B cell (primary cell): ENCODE data around the gene UROS. TPM values are rescaled to one million over a fixed set of nuclear protein-coding genes. Genes with fewer than 3 reads are reported as not detected.
A peak's percentile ranks its signal among the peaks of the same experiment; 100 is the strongest.

Source experiments
- ATAC-seq: fragments of 200-7000 bp; cut with Tn5 transposase; one replicate; pipeline ENCODE4 v1.10.0; 2021; ENCODE audit warnings: low read depth, mild to moderate bottlenecking, moderate number of reproducible peaks, moderate library complexity
- CTCF ChIA-PET: fragments of 350-600 bp; sonication (Branson Sonifier 250); formaldehyde crosslinking; loops from one replicate; lab custom pipeline; 2021; ENCODE audit warnings: antibody characterized with exemption, inconsistent platforms; lab: Charles Lee
- POLR2A ChIA-PET: fragments of 350-600 bp; sonication (Branson Sonifier 250); formaldehyde crosslinking; loops from one replicate; lab custom pipeline; 2021; ENCODE audit warnings: antibody characterized with exemption; lab: Charles Lee
- DNase-seq: peaks from one replicate; pipeline ENCODE4 v3.0.0; 2013
- H2AFZ ChIP-seq: 2 replicates; pipeline ENCODE4 v1.6.1; 2012; ENCODE audit warnings: mild to moderate bottlenecking, low read depth, low read length; ENCODE audit not compliant: insufficient read depth, poor library complexity, severe bottlenecking
- H3K27ac ChIP-seq, 2 donors: 1 replicate in 1 of 2; 2 replicates in 1 of 2; pipeline ENCODE4 v1.5.1; 2012 to 2013; ENCODE audit warnings: low read length in 2 of 2, mild to moderate bottlenecking in 2 of 2, moderate library complexity in 1 of 2
- H3K27me3 ChIP-seq, 4 experiments: fragments of 200-600 bp in 1 of 4; sonication (generic) in 1 of 4; replicated peaks in 1 of 4; 1 replicate in 2 of 4; 2 replicates in 2 of 4; pipeline versions ENCODE4 v1.6.1 to v1.7.0; 2013 to 2016; ENCODE audit warnings: low read length in 3 of 4, mild to moderate bottlenecking in 2 of 4, mixed read lengths in 1 of 4, moderate library complexity in 1 of 4; ENCODE audit not compliant: insufficient read depth in 4 of 4, control insufficient read depth in 3 of 4; ENCODE audit errors: control extremely low read depth in 1 of 4
- H3K36me3 ChIP-seq, 2 experiments: replicated peaks in 1 of 2; 1 replicate in 1 of 2; 2 replicates in 1 of 2; pipeline versions ENCODE4 v1.6.1 to v1.7.1; 2013; ENCODE audit warnings: low read length in 1 of 2; ENCODE audit not compliant: insufficient read depth in 2 of 2, control insufficient read depth in 1 of 2; ENCODE audit errors: control extremely low read depth in 1 of 2, extremely low read depth in 1 of 2
- H3K4me1 ChIP-seq, 2 donors: fragments of 200-600 bp in 1 of 2; sonication (generic) in 1 of 2; 1 replicate in 1 of 2; 2 replicates in 1 of 2; pipeline versions ENCODE4 v1.5.1 to v1.6.1; 2013 to 2017; ENCODE audit warnings: low read length in 2 of 2; ENCODE audit not compliant: control insufficient read depth in 2 of 2, insufficient read depth in 2 of 2
- H3K4me2 ChIP-seq: replicated peaks from 2 replicates; pipeline ENCODE3; 2012; ENCODE audit warnings: mild to moderate bottlenecking, low read depth, low read length; ENCODE audit not compliant: poor library complexity, severe bottlenecking
- H3K4me3 ChIP-seq, 5 experiments: fragments of 200-600 bp in 1 of 5; sonication (generic) in 1 of 5; 1 replicate in 3 of 5; 2 replicates in 2 of 5; pipeline versions ENCODE4 v1.5.1 to v1.7.0; 2011 to 2016; ENCODE audit warnings: low read length in 4 of 5, mild to moderate bottlenecking in 4 of 5, low read depth in 2 of 5, control low read depth in 1 of 5, moderate library complexity in 1 of 5; ENCODE audit not compliant: insufficient read depth in 1 of 5; ENCODE audit errors: control extremely low read depth in 1 of 5, extremely low read depth in 1 of 5
- H3K79me2 ChIP-seq: fragments of 200-600 bp; sonication (generic); one replicate; pipeline ENCODE4 v1.6.0; 2016; ENCODE audit warnings: low read length; ENCODE audit not compliant: control insufficient read depth, insufficient read depth
- H3K9ac ChIP-seq: fragments of 200-600 bp; sonication (generic); 2 replicates; pipeline ENCODE4 v1.6.1; 2017; ENCODE audit warnings: mild to moderate bottlenecking, low read length, moderate library complexity
- H3K9me3 ChIP-seq, 3 donors: one replicate each; pipeline versions ENCODE4 v1.6.1 to v1.7.1; 2013; ENCODE audit warnings: low read length in 2 of 3; ENCODE audit not compliant: control insufficient read depth in 2 of 3, insufficient read depth in 1 of 3; ENCODE audit errors: control extremely low read depth in 1 of 3
- H4K20me1 ChIP-seq: 2 replicates; pipeline ENCODE4 v1.6.0; 2012; ENCODE audit warnings: mild to moderate bottlenecking, low read length; ENCODE audit not compliant: insufficient read depth, control insufficient read depth, poor library complexity, severe bottlenecking
- H3K27ac Mint-ChIP-seq: one replicate; pipeline ENCODE4 v1.8.0; 2021; ENCODE audit warnings: mixed read lengths
- H3K27me3 Mint-ChIP-seq: one replicate; pipeline ENCODE4 v1.8.0; 2021; ENCODE audit warnings: mixed read lengths
- H3K4me1 Mint-ChIP-seq: one replicate; pipeline ENCODE4 v1.8.0; 2021; ENCODE audit warnings: mixed read lengths
- H3K4me3 Mint-ChIP-seq: one replicate; pipeline ENCODE4 v1.8.0; 2021; ENCODE audit warnings: mixed read lengths
- H3K9me3 Mint-ChIP-seq: one replicate; pipeline ENCODE4 v1.8.0; 2022; ENCODE audit warnings: mixed read lengths; ENCODE audit not compliant: insufficient read depth
- EZH2 ChIP-seq: IDR thresholded peaks from 2 replicates; pipeline ENCODE4 v1.6.1; 2012; ENCODE audit warnings: borderline replicate concordance, low read depth, mild to moderate bottlenecking, moderate library complexity, low read length; ENCODE audit not compliant: insufficient read depth, poor library complexity, severe bottlenecking
- WGBS: methylation state at CpG from one replicate; pipeline ENCODE4 v1.1.5; 2013; ENCODE audit warnings: missing lambda C conversion rate; ENCODE audit not compliant: insufficient coverage; 5-methylcytosine and 5-hydroxymethylcytosine counted together
- intact Hi-C: fragments of 100-400 bp; cut with micrococcal nuclease; formaldehyde crosslinking; loops from one replicate; pipeline ENCODE4 v1.10.0; 2022
- polyA plus RNA-seq: library from polyadenylated mRNA; depleted of rRNA; stranded (reverse); fragments of >200 nt; gene quantifications from 2 replicates; pipeline ENCODE4 v1.2.3, GENCODE V29; 2012
- total RNA-seq, 2 donors: library from RNA; stranded (reverse); fragments of 120-200 nt in 1 of 2; gene quantifications; 1 replicate in 1 of 2; 2 replicates in 1 of 2; pipeline versions ENCODE4 v1.2.3 to v1.2.4, GENCODE V29; 2013 to 2022
- TF ChIP-seq, protein P1 (sequence below): fragments of 200-600 bp; IDR thresholded peaks from one replicate; pipeline ENCODE4 v1.8.0; 2022; ENCODE audit warnings: antibody characterized with exemption, mild to moderate bottlenecking

The UROS gene
- total and polyA plus RNA-seq, 2 donors (not counting 1 experiment from before 2014, with no cell fraction given), result 28.3 to 37.1 TPM

DNA sequence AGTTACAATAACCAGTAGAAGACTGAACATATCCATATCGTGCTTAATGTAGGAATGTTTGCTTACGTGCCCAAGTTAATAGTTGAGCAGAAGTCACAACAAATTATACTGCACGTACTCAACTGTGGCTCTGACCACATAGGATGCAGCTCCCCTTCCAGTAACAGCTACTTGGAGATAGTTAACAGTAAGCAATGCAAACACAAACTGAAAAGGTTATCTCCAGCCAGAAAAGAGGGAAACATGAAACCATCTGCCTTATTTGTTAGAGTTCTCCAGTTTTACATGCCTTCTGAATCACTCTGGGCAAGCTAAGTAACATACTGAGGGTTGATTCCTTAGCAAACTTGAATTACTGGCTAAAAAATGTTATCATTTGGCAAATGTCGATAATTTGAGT lies 48.3 kb upstream of the UROS start:
- no peaks in the 10 kb centered on the region for H3K79me2 ChIP-seq
- Mint-ChIP-seq H3K27me3 (no peaks in the 10 kb centered on the region), H3K27ac (no peak overlapping the region), H3K9me3 (peaks cover 4% of the 10 kb centered on the region), H3K4me1 (no peaks in the 10 kb centered on the region), H3K4me3 (no peak overlapping the region)
- H3K36me3 ChIP-seq, result peaks cover 0 to 1% of the 10 kb centered on the region in 2 experiments
- no peak overlapping the region for H3K4me3 ChIP-seq
- no peak for DNase-seq
- no peaks in the 10 kb centered on the region for H3K4me1 ChIP-seq
- WGBS, result no CpG with 5 or more reads among the region's 4 CpGs
- CTCF ChIA-PET, result no interaction called here
- no peak overlapping the region for H3K9ac ChIP-seq
- peaks cover 0 to 3% (median under 1%) of the 10 kb centered on the region in 3 donors for H3K9me3 ChIP-seq
- no peaks in the 10 kb centered on the region for H3K27me3 ChIP-seq
- no peak overlapping the region for H3K27ac ChIP-seq
- ATAC-seq, result no peak
- POLR2A ChIA-PET, result no interaction called here
- TF ChIP-seq, protein P1, sequence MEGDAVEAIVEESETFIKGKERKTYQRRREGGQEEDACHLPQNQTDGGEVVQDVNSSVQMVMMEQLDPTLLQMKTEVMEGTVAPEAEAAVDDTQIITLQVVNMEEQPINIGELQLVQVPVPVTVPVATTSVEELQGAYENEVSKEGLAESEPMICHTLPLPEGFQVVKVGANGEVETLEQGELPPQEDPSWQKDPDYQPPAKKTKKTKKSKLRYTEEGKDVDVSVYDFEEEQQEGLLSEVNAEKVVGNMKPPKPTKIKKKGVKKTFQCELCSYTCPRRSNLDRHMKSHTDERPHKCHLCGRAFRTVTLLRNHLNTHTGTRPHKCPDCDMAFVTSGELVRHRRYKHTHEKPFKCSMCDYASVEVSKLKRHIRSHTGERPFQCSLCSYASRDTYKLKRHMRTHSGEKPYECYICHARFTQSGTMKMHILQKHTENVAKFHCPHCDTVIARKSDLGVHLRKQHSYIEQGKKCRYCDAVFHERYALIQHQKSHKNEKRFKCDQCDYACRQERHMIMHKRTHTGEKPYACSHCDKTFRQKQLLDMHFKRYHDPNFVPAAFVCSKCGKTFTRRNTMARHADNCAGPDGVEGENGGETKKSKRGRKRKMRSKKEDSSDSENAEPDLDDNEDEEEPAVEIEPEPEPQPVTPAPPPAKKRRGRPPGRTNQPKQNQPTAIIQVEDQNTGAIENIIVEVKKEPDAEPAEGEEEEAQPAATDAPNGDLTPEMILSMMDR, result no peak
- no peak for TF ChIP-seq EZH2
- intact Hi-C loops, result no loop called here
- H3K4me2 ChIP-seq, result no peak overlapping the region
- no peak overlapping the region for H2AFZ ChIP-seq
- no peaks in the 10 kb centered on the region for H4K20me1 ChIP-seq

GRCh38 chr10:125868372-125868975 lies 45.4 kb upstream of the UROS start:
- Histone ChIP-seq H3K79me2 (no peaks in the 10 kb centered on the region), H3K4me3 (no peak overlapping the region), H3K4me1 (no peaks in the 10 kb centered on the region), H3K9me3 (no peaks in the 10 kb centered on the region), H3K36me3 (peaks cover 0 to 1% of the 10 kb centered on the region in 2 experiments), H3K27me3 (no peaks in the 10 kb centered on the region), H4K20me1 (no peaks in the 10 kb centered on the region), H3K27ac (no peak overlapping the region), H2AFZ (no peak overlapping the region), H3K4me2 (no peak overlapping the region), H3K9ac (no peak overlapping the region)
- intact Hi-C loops, result loop anchor here (2.0 to 5.0 kb wide), 2 partner anchors 114 to 880 kb away; no protein-coding TSS in a partner anchor
- Mint-ChIP-seq H3K4me3 (no peak overlapping the region), H3K27me3 (no peaks in the 10 kb centered on the region), H3K27ac (no peak overlapping the region), H3K9me3 (no peaks in the 10 kb centered on the region), H3K4me1 (no peaks in the 10 kb centered on the region)
- WGBS, result 91% methylated on average over 3 of the region's 7 CpGs
- no peak for TF ChIP-seq EZH2
- TF ChIP-seq, protein P1, result peak; percentile 87
- no peak for ATAC-seq
- CTCF ChIA-PET, result interaction anchor here (0.9 to 2.1 kb wide), 11 partner anchors 9 to 1986 kb away, joined by 3 to 13 read pairs (median 3); no protein-coding TSS in a partner anchor
- DNase-seq, result peak; percentile 30
- POLR2A ChIA-PET, result no interaction called here
